ENCODE measurements around the gene TADA2B.

GRCh38 chr4:7002336-7002735, 40.8 kb upstream of the TADA2B start:
- no peak for TF ChIP-seq POLR2A (IDR thresholded peaks at IDR 0.05)
- no peak for TF ChIP-seq CTCF (IDR thresholded peaks at IDR 0.05)

Measured in testis (tissue), 2 donors.